Muscle of arm (tissue), 12 donors: Measurements from ENCODE around the gene BUB1B. TPM values are rescaled to one million over a fixed set of nuclear protein-coding genes. Genes with fewer than 3 reads are reported as not detected.
"Not testable (repeated sequence)": the region's sequence is repeated elsewhere in the genome, so short reads cannot be mapped to it uniquely, and the experiment has no call there.

ENCODE experiments used
- DNase-seq: peaks from one replicate; pipeline ENCODE4 v3.0.0-alpha.2; 2013
- polyA plus RNA-seq, 12 donors: library from polyadenylated mRNA; unstranded; fragments of 120-200 nt; gene quantifications; one replicate each; pipeline ENCODE4 v1.2.1, GENCODE V29; 2013; ENCODE audit not compliant: insufficient read length in 12 of 12

The BUB1B gene
- polyA plus RNA-seq, 12 donors = 7.8 to 27.8 (median 16.0) TPM; not detected in 1

DNA sequence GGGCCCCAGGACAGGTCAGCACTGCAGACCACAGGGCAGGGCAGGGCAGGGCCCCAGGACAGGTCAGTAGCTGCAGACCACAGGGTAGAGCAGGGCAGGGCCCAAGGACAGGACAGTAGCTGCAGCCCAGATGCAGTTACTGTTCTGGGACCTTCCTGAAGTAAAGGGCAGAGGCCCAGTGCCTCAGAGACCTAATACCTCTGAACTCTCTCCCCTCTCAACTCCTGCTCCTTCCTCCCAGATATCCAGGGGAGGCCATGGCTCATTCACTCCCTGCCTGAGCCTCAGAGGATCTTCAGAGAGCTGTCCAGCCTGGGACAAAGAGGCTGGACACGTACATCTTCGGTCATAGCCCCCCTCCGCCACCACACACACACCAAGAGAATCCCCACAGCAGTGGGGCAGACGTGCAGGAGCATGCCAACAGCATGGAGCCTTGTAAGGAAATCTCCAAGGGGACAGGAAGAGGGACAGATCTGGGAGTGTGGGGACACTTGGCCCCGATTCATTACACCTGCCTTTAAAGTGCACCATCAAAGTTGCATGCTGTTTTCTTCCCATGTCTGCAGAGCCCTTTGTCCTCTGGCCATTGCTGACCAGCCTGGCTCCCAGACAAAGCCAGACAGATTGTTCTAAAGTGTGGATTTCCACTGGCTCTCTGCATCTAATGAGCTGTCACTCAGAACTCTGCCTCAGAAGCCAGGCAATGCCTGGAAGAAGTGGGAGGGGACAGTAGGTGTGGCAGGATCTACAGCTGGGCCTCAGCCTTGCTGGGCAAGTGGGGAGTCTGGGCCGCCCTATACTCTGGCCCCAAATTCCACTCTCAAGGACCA lies 24.2 kb upstream of the BUB1B start:
- no peak for DNase-seq

DNA sequence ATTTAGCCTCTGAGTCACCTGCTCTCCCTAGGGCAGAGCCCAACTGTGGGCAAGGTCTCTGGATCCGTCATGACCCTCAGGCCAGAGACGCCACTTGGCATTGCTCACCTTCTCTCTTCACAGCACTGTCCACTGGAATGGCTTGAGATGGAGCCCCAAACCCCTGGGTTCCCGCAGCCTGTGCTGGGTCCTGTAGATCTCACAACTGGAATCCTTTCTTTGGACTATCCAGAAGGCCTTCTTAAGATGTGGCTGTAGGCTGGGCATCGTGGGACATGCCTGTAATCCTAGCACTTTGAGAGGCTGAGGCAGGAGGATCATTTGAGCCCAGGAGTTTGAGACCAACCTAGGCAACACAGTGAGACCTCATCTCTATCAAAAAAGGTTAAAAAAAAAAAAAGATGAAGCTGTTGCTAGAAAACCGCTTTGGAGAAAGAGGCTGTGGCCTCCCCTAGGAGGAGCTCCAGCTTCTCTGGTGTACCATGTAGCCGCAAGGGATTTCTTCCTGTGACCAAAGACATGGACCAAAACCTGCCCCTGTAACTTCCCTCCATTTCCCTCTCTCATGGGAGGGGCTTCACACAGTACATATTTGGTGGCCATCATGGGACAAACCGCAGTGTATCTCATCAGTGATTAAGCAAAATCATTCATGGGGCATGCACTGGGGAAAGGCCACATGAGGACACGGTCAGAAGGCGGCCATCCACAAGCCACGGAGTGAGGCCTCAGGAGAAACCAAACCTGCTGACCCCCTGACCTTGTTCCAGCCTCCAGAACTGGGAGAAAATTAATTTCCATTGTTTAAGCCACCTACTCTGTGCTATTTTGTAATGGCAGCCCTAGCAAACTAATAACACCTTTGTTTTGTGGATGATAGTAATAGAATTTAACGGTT lies 23.3 kb upstream of the BUB1B start:
- no peak for DNase-seq

GRCh38 chr15:40138201-40138570 lies 22.7 kb upstream of the BUB1B start:
- DNase-seq = not testable (repeated sequence)

DNA sequence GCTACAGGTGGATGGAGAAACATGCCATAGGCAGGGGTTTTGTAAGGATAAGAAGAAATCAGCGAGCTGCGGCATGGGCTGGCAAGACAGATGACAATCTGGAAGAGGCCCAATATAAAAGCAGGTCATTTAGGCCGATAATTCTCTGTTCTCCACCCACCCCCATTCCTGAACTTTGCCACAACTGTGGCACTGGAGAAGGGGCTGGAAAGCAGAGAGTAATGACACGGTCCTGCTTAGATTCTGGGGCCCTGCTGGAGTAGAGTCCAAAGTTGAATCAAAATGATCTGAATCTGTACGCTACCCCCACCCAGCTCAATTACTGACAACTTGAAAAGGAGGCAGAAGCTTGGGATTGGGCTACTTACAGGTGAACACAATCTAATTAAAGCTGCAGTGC lies 18.4 kb upstream of the BUB1B start:
- no peak for DNase-seq

GRCh38 chr15:40146037-40146436 lies 14.8 kb upstream of the BUB1B start:
- DNase-seq = no peak

DNA sequence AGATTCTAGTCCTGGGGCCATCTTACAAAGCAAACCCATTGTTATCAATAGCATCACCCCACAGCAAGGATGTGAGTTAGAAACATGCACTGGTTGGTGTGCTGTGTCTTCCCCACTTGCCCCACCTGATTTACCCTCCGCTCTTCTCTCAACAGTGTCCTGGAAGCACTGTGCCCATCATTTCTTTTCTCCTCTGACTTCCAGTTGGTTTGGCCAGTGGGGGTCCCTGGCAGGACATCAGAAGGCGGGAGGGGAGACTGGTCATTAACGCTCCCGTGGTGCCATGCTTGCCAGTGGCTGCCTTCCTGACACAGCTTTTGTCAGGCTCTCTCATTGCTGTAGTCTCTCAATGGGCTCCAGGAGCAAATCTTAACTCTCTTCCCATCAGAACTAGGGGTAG lies 11.5 kb upstream of the BUB1B start:
- no peak for DNase-seq

- DNase-seq = peak; percentile 18
Measured at GRCh38 chr15:40150163-40150925, 10.5 kb upstream of the BUB1B start.

GRCh38 chr15:40151499-40151898 lies 9.4 kb upstream of the BUB1B start:
- no peak for DNase-seq

GRCh38 chr15:40151991-40152390 lies 8.9 kb upstream of the BUB1B start:
- no peak for DNase-seq

DNA sequence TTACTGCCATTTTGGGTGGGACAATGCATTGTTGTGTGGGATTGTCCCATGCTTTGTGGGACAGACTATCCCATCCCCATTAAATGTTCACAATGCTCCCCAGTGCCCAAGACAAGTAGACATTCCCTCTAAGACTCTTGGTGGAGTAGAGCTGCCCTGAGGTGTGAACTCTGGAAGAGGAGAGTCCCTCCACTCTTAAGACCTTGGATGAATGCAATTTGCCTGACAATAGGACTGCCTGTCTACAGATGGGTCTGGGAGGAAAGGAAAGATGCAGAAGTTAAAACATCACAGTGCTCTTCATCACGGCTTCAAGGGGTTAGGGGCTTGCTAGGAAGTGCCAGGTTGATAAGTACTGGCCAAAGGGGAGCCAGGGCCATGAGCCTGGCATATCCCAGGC lies 6.0 kb upstream of the BUB1B start:
- not testable (repeated sequence) for DNase-seq

- no peak for DNase-seq
Measured at GRCh38 chr15:40155270-40155910, 5.5 kb upstream of the BUB1B start.

DNA sequence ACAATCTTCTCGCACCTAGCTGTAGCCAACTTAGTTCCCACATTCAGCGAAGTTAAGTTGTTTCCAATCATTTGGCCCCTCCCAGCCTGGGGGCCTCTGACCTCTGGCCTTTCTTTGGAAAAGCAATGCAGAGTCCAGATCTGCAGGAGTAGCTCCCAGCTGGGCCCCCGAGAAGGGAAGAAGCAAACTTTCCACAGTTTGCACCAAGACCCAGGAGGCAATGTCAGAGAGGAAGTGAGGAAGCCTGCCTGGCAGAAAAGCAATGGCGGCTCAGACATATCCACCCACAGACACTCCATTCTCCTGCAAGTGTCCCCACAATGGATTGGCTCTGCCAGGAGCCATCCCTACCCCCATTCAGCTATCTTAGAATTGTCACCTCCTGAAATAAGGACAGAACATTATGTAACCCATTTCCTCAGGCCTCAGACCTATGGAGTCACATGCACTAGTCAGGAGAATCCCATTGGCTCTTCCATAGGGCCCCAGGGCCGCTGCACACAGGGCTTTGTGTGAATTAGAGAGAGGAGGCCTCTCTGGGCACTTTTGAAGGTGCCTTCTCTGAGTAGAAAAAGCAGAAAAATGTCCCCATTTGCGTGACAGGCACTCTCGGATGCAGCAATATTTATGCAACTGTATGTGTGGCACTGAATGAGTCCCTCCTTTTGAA lies 3.0 kb upstream of the BUB1B start:
- no peak for DNase-seq

DNA sequence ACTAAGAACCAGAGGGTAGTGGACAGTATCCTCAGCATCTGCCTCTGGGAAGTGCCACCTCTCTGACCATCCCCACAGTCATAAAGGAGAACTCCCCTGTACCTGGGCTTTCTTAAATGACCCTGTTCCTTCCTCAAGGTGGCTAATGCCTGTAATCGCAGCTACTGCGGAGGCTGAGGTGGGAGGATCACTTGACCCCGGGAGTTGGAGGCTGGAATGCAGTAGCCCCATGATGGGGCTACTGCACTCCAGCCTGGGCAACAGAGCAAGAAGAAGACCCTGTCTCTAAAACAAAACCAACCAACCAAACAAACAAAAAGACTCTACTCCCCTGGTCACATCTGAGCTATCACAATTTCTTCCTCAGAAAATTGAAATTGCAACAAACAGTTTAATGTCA lies 848 bp upstream of the BUB1B start:
- DNase-seq = no peak

- DNase-seq = no peak
Measured at GRCh38 chr15:40161693-40162391, 973 bp downstream of the BUB1B start.

- no peak for DNase-seq
Measured at GRCh38 chr15:40162552-40162951, 1.7 kb downstream of the BUB1B start.

GRCh38 chr15:40163657-40164416 lies 3.0 kb downstream of the BUB1B start:
- no peak for DNase-seq

DNA sequence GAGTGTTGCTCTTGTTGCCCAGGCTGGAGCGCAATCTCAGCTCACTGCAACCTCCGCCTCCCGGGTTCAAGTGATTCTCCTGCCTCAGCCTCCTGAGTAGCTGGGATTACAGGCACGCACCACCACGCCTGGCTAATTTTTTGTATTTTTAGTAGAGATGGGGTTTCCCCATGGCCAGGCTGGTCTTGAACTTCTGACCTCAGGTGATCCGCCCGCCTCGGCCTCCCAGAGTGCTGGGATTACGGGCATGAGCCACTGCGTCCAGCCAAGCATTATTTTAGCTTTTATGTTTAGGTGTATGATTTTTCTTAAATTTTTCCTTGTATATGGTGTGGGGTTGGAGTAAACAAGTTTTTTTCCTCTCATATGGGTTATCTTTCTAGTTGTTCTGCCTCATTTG lies 6.5 kb downstream of the BUB1B start:
- DNase-seq = not testable (repeated sequence)

DNA sequence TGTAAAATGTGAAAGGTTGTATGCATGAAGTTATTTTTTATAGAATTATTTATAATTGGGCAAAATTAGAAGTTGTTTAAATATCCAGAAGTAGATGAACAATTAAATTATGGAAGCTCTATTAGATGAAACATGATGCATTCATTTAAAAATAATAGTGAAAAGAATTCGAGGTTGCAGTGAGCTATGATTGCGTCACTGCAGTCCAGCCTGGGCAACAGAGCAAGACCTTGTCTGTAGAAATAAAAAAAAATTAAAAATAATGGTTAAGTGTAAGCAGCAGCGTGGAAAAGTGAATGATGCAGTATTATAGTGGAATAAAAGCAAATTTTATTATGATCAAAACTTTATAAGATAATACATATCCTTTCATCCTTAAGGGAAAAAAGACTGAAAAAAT lies 14.3 kb downstream of the BUB1B start:
- no peak for DNase-seq

DNA sequence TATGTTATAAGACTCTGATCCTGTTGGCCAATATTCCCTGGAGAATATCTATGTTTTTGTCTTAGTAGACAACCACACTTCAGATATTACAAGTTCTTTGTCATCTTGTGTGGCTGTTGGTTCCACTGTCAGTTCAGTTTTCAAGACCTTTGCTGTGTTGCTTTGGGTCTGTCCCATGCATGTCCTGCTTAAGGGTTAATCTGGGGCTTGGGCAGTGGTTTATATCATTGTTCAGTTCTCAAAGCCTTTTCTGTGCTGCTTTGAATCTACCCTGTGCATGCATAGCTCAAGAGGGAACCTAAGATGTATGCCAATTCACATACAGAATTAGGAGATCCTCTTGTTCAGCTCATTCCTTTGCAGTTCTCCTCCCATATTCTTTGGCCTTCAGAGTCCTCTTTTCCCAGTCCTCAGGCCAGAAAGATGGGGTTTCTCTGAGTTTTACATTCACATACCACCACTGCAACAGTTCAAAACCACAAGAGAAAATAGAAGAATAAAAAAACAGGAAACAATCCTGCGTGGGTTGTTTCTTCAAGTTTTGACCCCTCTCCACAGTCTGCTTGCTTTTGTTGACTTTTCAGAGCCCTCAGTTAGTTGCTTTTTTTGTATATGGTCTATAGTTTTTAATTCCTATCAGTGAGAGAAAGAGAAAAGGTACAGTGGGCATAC lies 21.6 kb downstream of the BUB1B start:
- DNase-seq = no peak
